Stimulated activated CD8-positive, alpha-beta memory T cell treated with anti-CD3 and anti-CD28 coated beads, Interleukin-4, amount 100 ng/mL, for 24 hours (primary cell): ENCODE results near the gene PROKR1.
"Not testable (repeated sequence)": the region's sequence is repeated elsewhere in the genome, so short reads cannot be mapped to it uniquely, and the experiment has no call there.

Source experiments
- DNase-seq: peaks from one replicate; pipeline ENCODE4 v3.0.0-alpha.2; 2020; ENCODE audit warnings: low read depth

The PROKR1 gene

GRCh38 chr2:68658266-68658665, 14.9 kb downstream of the PROKR1 start:
- no peak for DNase-seq

- no peak for DNase-seq
Measured at GRCh38 chr2:68659081-68659480, 15.7 kb downstream of the PROKR1 start.

- DNase-seq, result no peak
Measured at GRCh38 chr2:68660658-68661057, 17.3 kb downstream of the PROKR1 start.

- no peak for DNase-seq
Measured at GRCh38 chr2:68662466-68662865, 19.1 kb downstream of the PROKR1 start.

- no peak for DNase-seq
Measured at GRCh38 chr2:68663371-68664156, 20.2 kb downstream of the PROKR1 start.

- no peak for DNase-seq
Measured at GRCh38 chr2:68667371-68667770, 24.0 kb downstream of the PROKR1 start.

- no peak for DNase-seq
Measured at GRCh38 chr2:68669651-68670050, 26.3 kb downstream of the PROKR1 start.

- no peak for DNase-seq
Measured at GRCh38 chr2:68671961-68672360, 28.6 kb downstream of the PROKR1 start.

GRCh38 chr2:68673631-68674030, 30.3 kb downstream of the PROKR1 start:
- no peak for DNase-seq

- no peak for DNase-seq
Measured at GRCh38 chr2:68675470-68675869, 32.1 kb downstream of the PROKR1 start.

- not testable (repeated sequence) for DNase-seq
Measured at GRCh38 chr2:68677837-68678236, 34.5 kb downstream of the PROKR1 start.

GRCh38 chr2:68679166-68679916, 36.0 kb downstream of the PROKR1 start:
- not testable (repeated sequence) for DNase-seq

GRCh38 chr2:68679917-68680267, 36.5 kb downstream of the PROKR1 start:
- not testable (repeated sequence) for DNase-seq

GRCh38 chr2:68684197-68684596, 40.8 kb downstream of the PROKR1 start:
- no peak for DNase-seq

- no peak for DNase-seq
Measured at GRCh38 chr2:68686178-68686577, 42.8 kb downstream of the PROKR1 start.

- DNase-seq, result no peak
Measured at GRCh38 chr2:68687018-68687417, 43.6 kb downstream of the PROKR1 start.

GRCh38 chr2:68689553-68690537, 46.5 kb downstream of the PROKR1 start:
- DNase-seq, result no peak

GRCh38 chr2:68690851-68691250, 47.5 kb downstream of the PROKR1 start:
- DNase-seq, result no peak

- DNase-seq, result no peak
Measured at GRCh38 chr2:68692511-68692910, 49.1 kb downstream of the PROKR1 start.

GRCh38 chr2:68693951-68694350, 50.6 kb downstream of the PROKR1 start:
- DNase-seq, result no peak

GRCh38 chr2:68695971-68696370, 52.6 kb downstream of the PROKR1 start:
- no peak for DNase-seq

- no peak for DNase-seq
Measured at GRCh38 chr2:68696554-68696953, 53.2 kb downstream of the PROKR1 start.
